Fibroblast of villous mesenchyme (primary cell): ENCODE measurements around the gene DDHD1. TPM values are rescaled to one million over a fixed set of nuclear protein-coding genes. Genes with fewer than 3 reads are reported as not detected.
A peak's percentile ranks its signal among the peaks of the same experiment; 100 is the strongest.
"Not testable (repeated sequence)": the region's sequence is repeated elsewhere in the genome, so short reads cannot be mapped to it uniquely, and the experiment has no call there.

ENCODE experiments used
- DNase-seq: peaks from one replicate; pipeline ENCODE4 v3.0.0-alpha.2; 2010; ENCODE audit warnings: low read depth
- H3K4me3 ChIP-seq: 2 replicates; pipeline ENCODE4 v1.5.1; 2011; ENCODE audit warnings: low read depth, mild to moderate bottlenecking, low read length
- CTCF ChIP-seq: IDR thresholded peaks from 2 replicates; pipeline ENCODE4 v1.5.1; 2012; ENCODE audit warnings: low read depth, mild to moderate bottlenecking, low read length; ENCODE audit not compliant: insufficient read depth
- total RNA-seq: library from RNA; depleted of rRNA; stranded (reverse); fragments of >200 nt; gene quantifications from 2 replicates; pipeline ENCODE4 v1.2.3, GENCODE V29; 2012

Gene DDHD1
- total RNA-seq, 1 donor, result 42.7 TPM

GRCh38 chr14:53108292-53109104 lies 44.6 kb downstream of the DDHD1 start:
- H3K4me3 ChIP-seq, result peak overlapping the region; percentile 54
- peak; percentile 44 for DNase-seq
- no peak for TF ChIP-seq CTCF

- no peak overlapping the region for H3K4me3 ChIP-seq
- no peak for TF ChIP-seq CTCF
- DNase-seq, result no peak
These were observed 46.4 kb downstream of the DDHD1 start for GRCh38 chr14:53106768-53107167.

GRCh38 chr14:53103636-53104340 lies 49.3 kb downstream of the DDHD1 start:
- no peak for TF ChIP-seq CTCF
- no peak for DNase-seq
- no peak overlapping the region for H3K4me3 ChIP-seq

- H3K4me3 ChIP-seq, result no peak overlapping the region
- TF ChIP-seq CTCF, result no peak
- peak; percentile 18 for DNase-seq
These were observed 59.9 kb downstream of the DDHD1 start for GRCh38 chr14:53093206-53093605.

- no peak overlapping the region for H3K4me3 ChIP-seq
- no peak for TF ChIP-seq CTCF
- no peak for DNase-seq
These were observed 62.3 kb downstream of the DDHD1 start for GRCh38 chr14:53090853-53091252.

- H3K4me3 ChIP-seq, DNase-seq: not testable (repeated sequence)
These were observed 68.2 kb downstream of the DDHD1 start for GRCh38 chr14:53084954-53085353.

- TF ChIP-seq CTCF, result no peak
- DNase-seq, result no peak
- no peak overlapping the region for H3K4me3 ChIP-seq
These were observed 88.6 kb downstream of the DDHD1 start for GRCh38 chr14:53064475-53064874.
